ENCODE data around the gene MARCHF9.

MARCHF9 gene

DNA sequence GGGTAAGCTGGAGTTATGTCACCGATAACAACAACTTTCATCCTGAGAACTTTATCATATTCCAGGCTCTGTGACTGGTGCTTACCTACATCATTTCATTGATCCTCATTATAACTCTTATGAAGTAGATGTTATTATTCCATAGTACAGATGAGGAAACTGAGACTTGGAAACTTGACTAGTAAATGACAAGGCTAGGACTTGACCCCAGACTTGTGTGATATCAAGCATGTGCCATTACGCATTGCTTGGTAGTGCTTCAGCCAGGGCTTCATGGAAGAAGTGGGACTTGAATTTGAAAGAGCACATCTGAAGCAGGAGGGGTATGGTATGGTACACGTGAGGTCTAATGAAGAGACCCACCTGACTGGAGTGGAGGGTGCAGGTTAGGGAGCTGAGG is 51.8 kb downstream of the MARCHF9 start:
- no peak for DNase-seq

DNA sequence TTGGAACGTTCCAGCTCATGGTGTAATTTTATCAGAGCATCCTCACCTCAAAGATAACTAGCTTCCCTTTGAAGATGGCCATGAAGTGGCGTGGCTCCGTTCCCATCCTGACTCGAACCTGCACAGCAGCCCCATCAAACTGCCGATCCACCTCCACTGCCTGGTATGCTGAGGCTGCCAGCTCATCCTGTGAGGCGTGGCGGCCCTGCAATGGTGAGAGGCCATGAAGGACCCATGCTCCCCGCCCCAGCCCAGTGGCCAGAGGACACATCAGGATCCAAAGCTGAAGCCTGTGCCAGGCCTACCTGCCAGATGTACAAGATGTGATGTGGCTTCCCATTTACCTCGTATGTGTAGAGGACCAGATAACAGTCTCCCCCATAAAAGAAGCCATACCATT is 52.4 kb downstream of the MARCHF9 start:
- DNase-seq, result no peak

DNA sequence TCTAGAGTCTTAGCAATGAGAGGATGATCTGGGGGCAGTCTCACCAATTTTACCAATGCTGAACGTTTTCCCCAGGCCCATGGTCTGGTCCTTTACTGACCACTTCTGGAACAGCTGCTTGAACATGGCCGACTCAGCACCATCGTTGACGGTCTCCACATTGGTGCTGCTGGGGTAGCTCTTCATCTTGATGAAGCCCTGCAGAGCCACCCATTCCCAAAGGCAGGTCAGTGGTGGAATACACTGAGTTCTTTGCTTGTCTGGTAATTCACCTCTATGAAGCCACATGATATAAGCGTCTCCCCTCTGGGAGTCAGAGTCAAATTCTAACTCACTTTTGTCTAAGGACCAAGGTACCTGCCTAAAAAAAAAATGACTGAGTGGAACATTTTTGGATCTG is 53.4 kb downstream of the MARCHF9 start:
- DNase-seq, result no peak

DNA sequence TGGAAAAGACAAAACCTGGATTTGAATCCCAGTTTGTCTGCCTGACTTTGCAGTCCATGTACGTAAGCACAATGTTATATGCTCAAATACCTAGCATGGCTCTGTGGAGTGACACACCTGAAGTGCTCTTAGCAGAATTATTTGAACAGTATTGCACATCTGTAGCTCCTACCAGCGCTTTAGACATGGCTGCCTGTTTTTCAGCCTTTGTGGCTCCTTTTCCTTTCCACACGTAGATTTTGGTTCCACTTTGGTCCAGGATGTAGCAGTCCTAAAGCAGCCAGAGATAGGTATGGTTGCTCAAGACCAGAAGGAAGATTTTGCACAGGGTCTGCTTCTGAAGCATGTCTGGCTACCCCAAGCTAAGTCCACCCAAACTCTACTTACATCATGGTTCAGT is 54.5 kb downstream of the MARCHF9 start:
- no peak for DNase-seq

Measured in fibroblast of skin of right quadriceps (primary cell).